Left cardiac atrium (tissue), 4 donors: ENCODE results near the gene KCNQ5. TPM values are rescaled to one million over a fixed set of nuclear protein-coding genes. Genes with fewer than 3 reads are reported as not detected.
"Not testable (repeated sequence)": the region's sequence is repeated elsewhere in the genome, so short reads cannot be mapped to it uniquely, and the experiment has no call there.

Experiments used
- ATAC-seq, 2 donors: fragments of 200-7000 bp; cut with Tn5 transposase; one replicate each; pipeline ENCODE4 v1.9.1; 2020; ENCODE audit warnings: mild to moderate bottlenecking in 2 of 2, moderate library complexity in 2 of 2
- DNase-seq: peaks from one replicate; pipeline ENCODE4 v3.0.0-alpha.2; 2020
- intact Hi-C, 2 donors: fragments of 100-400 bp; cut with DNase I; formaldehyde crosslinking; loops; one replicate each; pipeline versions ENCODE4 v1.14.1 to v1.15.1; 2022 to 2023
- total RNA-seq, 2 donors: library from RNA; stranded (reverse); fragmentation: NEBNext Ultra II Directional; extraction: Animal tissue kit (Norgen Biotek cat#: 25700); gene quantifications; one replicate each; pipeline ENCODE4 v1.2.1, GENCODE V29; 2021
- donor health status: DM: no; HTN: yes; CAD: no.
- donor health status: DM: no; HTN: yes; CAD: no; lungs with severe emphysema.
- donor health status: DM: yes; HTN: yes; CAD: no.
- donor health status: Dilated cardiomyopathy.

Gene KCNQ5
- total RNA-seq, 2 donors from 2014 or later = 0.16 to 0.44 TPM

DNA sequence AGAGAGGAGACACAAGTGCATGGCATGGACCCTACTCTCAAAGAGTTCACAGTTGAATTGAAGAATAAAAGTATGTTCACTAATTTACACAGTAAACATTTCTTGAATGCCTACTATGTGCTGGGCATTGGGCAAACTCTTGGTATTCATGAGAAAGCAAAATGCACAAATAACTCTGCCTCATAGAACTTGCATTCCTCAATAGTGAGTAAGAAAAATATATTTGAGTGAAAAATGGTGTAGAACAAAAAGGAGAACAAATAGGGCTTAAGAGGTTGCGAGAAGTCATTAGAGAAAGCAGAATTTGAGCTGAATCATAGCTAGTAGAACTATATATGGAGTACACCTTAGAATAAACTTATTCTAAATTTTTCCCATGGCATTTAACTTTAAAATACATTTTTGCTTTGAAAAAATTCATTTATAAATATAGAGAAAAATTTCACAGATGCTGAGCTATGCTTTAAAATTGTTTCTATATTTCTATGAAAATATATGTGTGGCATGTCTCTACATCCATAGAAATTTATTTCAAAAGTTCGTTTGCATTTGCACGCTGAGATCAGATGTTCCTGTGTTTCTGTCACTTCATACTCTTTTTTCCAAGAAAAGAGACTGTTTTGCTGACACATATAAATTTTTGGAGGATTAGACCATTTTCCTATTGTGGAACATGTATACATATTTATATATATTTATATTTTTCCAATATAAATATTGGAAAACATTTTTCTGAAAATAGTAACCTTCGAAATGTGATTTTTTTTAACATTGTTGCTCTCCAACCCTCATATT, 236.1 kb downstream of the KCNQ5 start:
- DNase-seq = no peak
- intact Hi-C loops = no loop called here
- no peak for ATAC-seq

- ATAC-seq = peak in 1 of 2 donors; percentile 46
- intact Hi-C loops = no loop called here
- DNase-seq = no peak
These were observed 239.2 kb downstream of the KCNQ5 start for GRCh38 chr6:72861059-72861458.

GRCh38 chr6:72861935-72862432, 240.1 kb downstream of the KCNQ5 start:
- intact Hi-C loops = no loop called here
- peak; percentile 45 for DNase-seq
- ATAC-seq = peak; percentile 84 to 92

DNA sequence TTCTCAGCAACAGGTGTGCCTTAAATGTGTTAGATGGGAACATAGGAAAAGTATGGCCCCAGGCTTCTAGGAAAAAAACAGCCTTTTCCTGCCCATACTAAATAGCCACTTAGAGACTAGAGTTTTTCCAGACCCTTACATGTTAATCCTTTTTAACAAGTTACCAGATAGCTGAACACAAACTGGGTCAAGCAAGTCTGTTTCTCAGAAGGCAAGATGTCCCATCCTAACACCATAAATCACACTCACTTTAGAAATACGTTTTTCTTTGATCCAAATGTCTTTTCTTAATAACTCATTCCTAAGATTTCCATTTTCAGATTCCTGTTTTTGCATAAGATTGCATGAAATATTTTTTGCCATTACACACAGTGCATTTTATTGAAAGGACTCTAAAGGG, 241.3 kb downstream of the KCNQ5 start:
- intact Hi-C loops = no loop called here
- DNase-seq (no peak), ATAC-seq (no peak)

GRCh38 chr6:72864236-72864635, 242.4 kb downstream of the KCNQ5 start:
- intact Hi-C loops = no loop called here
- ATAC-seq (peak in 1 of 2 donors; percentile 45), DNase-seq (no peak)

- intact Hi-C loops = no loop called here
- DNase-seq (no peak), ATAC-seq (no peak)
These were observed 242.9 kb downstream of the KCNQ5 start for GRCh38 chr6:72864799-72865198.

DNA sequence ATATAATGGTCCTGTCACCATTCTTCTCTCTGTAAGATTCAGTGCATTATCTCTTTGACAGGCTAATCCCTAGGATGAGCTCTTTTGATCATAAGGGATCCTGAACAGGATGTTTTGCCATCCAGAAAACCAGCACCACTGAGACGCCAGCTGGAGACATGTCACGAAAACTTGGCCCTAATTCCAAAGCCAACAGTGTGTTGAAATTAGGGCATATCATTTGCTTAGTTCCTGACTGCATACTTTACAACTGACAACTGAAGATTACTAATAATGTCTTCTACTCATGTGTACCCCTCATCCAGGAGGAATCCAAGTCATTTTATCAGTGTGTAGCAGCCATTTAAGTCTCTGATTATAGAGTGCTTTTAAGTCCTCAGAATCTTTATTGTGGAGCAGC, 243.6 kb downstream of the KCNQ5 start:
- DNase-seq = no peak
- intact Hi-C loops = no loop called here
- no peak for ATAC-seq

DNA sequence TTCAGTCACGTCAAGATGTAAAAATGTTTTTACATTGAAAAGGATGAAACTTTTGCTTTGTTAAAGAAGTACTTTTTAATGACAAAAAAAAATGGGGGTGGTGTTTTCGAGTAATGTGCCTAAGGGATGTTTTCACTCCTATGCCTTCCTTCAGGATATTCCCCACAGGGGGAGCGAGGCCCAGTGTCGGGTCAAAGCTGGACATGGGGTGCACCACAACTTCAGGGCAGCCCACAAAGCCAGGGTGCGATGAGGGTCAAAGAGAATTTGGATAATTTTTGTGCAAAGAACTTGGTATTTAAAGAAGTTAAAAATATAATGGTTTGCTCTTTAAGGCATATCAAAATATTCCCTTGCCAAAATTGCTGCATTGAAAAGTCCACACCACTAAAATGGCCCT, 247.8 kb downstream of the KCNQ5 start:
- DNase-seq (no peak), ATAC-seq (no peak)
- intact Hi-C loops = no loop called here

GRCh38 chr6:72873433-72873832, 251.6 kb downstream of the KCNQ5 start:
- intact Hi-C loops = no loop called here
- ATAC-seq (no peak), DNase-seq (no peak)

DNA sequence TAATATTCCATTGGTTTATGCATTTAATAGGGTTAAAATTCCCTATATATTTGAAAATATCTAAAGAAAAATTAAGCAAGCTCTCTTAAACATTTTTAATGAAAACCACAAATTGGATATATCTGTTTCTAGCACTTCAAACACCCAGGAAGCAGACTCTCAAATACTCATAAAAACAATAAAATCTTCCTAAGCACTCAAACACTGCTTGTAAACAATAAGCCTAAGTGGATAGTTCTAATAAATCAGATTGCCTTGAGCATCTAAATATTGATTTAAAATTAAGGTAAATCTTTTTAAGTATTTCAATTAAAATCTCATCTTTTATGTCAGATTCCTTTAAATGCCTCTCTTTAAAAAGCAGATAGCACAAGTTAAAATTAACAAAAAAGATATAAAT, 254.4 kb downstream of the KCNQ5 start:
- no peak for ATAC-seq
- intact Hi-C loops = no loop called here

DNA sequence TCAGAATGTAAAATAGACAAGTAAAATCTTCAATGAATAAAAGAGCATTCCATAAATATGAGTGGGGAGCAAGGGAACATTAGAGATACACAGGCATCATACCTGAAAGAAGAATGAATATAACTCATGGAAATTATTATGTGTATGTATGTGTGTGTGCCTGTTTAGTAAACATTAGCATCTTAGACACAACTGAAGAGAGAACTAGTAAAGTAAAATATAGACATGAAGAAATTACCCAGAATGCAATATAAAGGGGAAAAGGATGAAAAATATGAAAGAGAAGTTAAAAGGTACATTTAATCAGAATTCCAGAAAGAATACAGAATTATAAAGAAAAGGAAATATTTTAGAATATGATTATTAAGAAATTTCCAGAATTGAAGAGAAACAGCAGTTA, 264.3 kb downstream of the KCNQ5 start:
- intact Hi-C loops = no loop called here
- ATAC-seq (no peak), DNase-seq (no peak)

More for the DNA sequence above, 254.4 kb downstream of the KCNQ5 start:
- DNase-seq = no peak

DNA sequence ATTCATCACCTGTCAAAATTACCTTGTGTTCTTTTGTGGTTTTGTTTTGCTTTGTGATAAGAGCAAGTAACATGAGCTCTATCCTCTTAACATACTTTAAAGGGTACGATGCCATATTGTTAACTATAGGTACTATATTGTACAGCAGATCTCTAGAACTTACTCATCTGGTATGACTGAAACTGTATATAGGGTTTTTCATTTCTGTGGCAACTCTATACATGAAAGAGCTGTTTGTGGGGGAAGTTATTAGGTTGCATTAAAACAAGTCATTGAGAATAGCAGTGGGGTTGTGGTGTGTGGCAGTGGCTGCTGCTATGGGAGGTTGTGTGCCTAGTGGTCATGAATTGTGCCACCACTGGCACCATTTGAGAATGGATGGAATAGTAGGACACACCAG, 268.4 kb downstream of the KCNQ5 start:
- intact Hi-C loops = no loop called here
- DNase-seq = no peak

DNA sequence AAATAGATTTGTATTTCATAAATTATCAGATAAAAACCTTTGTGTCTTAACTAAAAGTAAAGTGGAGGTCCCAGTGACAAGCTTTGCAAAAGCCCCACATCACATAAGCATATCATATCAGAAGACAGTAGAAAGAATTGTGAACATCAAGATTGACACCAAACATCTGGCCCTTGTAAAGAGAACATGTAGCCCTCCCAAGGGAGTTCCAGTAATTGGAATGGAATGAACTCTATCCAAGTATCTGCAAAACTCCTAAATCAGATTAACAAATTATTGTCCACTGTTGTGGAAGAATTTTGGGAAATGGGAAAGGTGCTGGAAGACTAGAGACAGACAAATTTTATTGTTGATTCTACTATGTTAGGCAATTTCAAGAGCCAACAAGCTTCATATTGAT, 268.8 kb downstream of the KCNQ5 start:
- ATAC-seq (no peak), DNase-seq (no peak)
- intact Hi-C loops = no loop called here

More for the DNA sequence above, 268.4 kb downstream of the KCNQ5 start:
- ATAC-seq = no peak

DNA sequence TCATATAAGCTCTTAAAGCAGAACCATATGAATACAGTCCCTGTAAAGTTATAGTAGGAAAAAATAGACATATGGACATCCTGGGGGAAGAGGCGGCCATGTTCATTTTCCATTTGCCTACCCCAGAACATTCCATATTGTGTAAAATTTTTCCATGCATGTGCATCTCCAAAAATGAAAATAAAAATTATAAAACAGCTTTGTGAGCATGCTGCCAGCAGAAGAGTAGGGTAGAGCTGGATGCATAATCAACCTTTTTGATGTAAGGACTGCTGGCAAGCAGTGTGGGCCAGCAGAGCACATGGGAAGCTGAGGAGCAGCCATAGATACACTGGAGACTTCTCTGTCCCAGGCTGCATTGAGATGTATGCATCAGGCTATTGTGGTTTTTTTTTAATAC, 271.0 kb downstream of the KCNQ5 start:
- DNase-seq = no peak
- intact Hi-C loops = no loop called here
- no peak for ATAC-seq

DNA sequence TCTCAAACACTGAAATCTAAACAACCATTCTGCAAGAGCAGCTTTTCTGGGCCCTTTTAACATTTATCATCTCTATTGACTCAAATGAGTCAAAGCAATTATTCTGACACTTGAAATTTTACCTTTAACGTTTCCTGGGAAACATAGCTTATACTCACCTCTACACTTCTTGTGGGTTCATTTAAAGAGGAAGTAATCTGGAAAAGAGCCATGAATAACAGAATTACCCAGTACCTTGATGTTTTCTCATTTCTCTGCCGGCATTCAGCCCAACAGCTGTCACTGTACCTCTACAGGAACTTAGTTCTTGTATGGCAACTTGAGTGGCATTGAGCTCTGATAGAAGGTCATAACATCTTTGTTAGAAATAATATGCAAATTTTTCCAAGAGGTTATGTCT, 272.2 kb downstream of the KCNQ5 start:
- intact Hi-C loops = no loop called here
- ATAC-seq (no peak), DNase-seq (no peak)

- DNase-seq, intact Hi-C loops, ATAC-seq: not testable (repeated sequence)
These were observed 276.4 kb downstream of the KCNQ5 start for GRCh38 chr6:72898313-72898712.

GRCh38 chr6:72905705-72906478, 284.0 kb downstream of the KCNQ5 start:
- DNase-seq (no peak), ATAC-seq (no peak)
- intact Hi-C loops = no loop called here

DNA sequence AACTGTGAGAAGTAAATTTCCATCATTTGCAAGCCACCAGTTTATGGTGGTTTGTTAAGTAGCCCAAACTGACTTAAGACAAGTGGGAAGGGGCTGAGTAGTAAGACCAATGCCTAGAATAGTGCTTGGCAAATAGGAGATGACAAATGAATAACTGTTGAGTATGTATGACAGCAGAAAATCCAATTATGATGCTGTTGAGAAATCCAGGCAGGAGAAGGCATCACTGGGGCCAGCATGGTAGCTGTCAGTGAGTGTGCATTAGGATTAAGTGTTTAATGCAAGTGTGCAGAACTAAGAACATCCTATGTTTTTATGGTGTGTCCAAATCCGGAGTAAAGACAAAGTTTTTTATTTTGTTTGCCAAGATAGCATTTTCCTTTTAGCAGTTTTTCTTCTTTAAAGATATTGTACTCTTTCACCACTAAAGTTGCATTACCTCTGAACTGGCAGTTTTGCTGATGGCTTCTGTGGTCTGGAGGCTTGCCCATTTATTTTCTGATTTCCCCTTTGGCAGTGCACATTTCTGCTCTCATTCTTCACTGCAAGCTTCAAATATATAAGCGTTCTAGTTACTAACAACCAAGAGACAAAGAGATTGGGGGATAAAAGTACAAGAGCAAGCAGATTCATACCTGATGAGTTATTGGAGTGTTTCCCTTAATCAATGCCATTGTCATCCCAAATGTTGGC, 289.7 kb downstream of the KCNQ5 start:
- ATAC-seq (no peak), DNase-seq (no peak)
- intact Hi-C loops = no loop called here

DNA sequence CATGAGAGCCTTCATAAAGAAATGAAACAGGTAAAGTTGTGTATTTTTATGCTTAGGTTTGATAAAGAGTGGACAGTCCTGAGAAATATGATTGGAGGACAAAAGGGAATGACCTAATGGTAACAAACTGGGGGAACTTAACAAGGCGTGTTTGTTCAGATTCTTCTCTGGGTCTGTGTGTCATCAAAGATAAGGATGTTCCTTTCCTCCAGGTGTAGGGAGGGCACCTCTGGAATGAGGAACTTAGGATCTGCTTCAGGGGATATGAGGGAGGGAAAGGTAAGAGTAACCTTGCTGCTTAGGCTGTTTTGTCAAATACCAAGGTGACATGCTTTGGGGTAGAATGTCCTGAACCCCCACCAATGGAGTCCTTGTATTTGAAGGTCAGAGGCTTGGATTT, 291.9 kb downstream of the KCNQ5 start:
- DNase-seq = no peak
- ATAC-seq = no peak
- intact Hi-C loops = no loop called here

GRCh38 chr6:72916298-72916697, 294.4 kb downstream of the KCNQ5 start:
- DNase-seq (no peak), ATAC-seq (peak in 1 of 2 donors; percentile 73)
- intact Hi-C loops = no loop called here
